ENCODE data around the gene LDOC1. TPM values are rescaled to one million over a fixed set of nuclear protein-coding genes. Genes with fewer than 3 reads are reported as not detected.

The LDOC1 gene
- total and polyA plus RNA-seq, 2 donors (not counting 1 experiment from before 2014, with no cell fraction given), result 11.5 to 11.9 TPM

GRCh38 chrX:141185366-141185765, 8.4 kb upstream of the LDOC1 start:
- Histone ChIP-seq H2AFZ (ENCODE audit: low read length) (no peak overlapping the region), H3K79me2 (ENCODE audit: control insufficient read depth, insufficient read depth, low read length) (no peaks in the 10 kb centered on the region), H4K20me1 (ENCODE audit: control insufficient read depth, extremely low read depth, insufficient read depth, low read length) (no peaks in the 10 kb centered on the region), H3K27me3 (ENCODE audit: control insufficient read depth, insufficient read depth, low read length) (no peaks in the 10 kb centered on the region), H3K4me3 (replicated peaks in 1 of 4; ENCODE audit: control extremely low read depth in 1 of 4, insufficient read depth in 1 of 4, low read depth in 3 of 4, low read length in 4 of 4) (no peak overlapping the region), H3K9ac (ENCODE audit: insufficient read depth, low read length) (no peak overlapping the region), H3K27ac (ENCODE audit: insufficient read depth, low read length) (no peak overlapping the region), H3K4me2 (ENCODE audit: extremely low read depth, insufficient read depth, low read length) (no peak overlapping the region), H3K4me1 (ENCODE audit: control insufficient read depth, extremely low read depth, insufficient read depth, low read length) (no peaks in the 10 kb centered on the region), H3K9me3 (ENCODE audit: control insufficient read depth, insufficient read depth, low read depth, low read length) (no peaks in the 10 kb centered on the region), H3K36me3 (ENCODE audit: control insufficient read depth, insufficient read depth, low read length) (no peaks in the 10 kb centered on the region)
- TF ChIP-seq CTCF (conservative IDR thresholded peaks at IDR 0.05 in 1 of 2, IDR thresholded peaks at IDR 0.05 in 1 of 2; ENCODE audit: low read depth in 1 of 2, low read length in 2 of 2) (no peak), EZH2 (IDR thresholded peaks at IDR 0.05; ENCODE audit: low read length, missing control alignments) (no peak)
- no peak for DNase-seq (ENCODE audit: low read depth in 2 of 2)

GRCh38 chrX:141183000-141183399, 6.1 kb upstream of the LDOC1 start:
- no peak overlapping the region for H3K4me2 ChIP-seq (ENCODE audit: extremely low read depth, insufficient read depth, low read length)
- no peaks in the 10 kb centered on the region for H3K27me3 ChIP-seq (ENCODE audit: control insufficient read depth, insufficient read depth, low read length)
- H2AFZ ChIP-seq (ENCODE audit: low read length), result no peak overlapping the region
- no peak overlapping the region for H3K27ac ChIP-seq (ENCODE audit: insufficient read depth, low read length)
- H3K9me3 ChIP-seq (ENCODE audit: control insufficient read depth, insufficient read depth, low read depth, low read length), result no peaks in the 10 kb centered on the region
- no peaks in the 10 kb centered on the region for H3K79me2 ChIP-seq (ENCODE audit: control insufficient read depth, insufficient read depth, low read length)
- no peak overlapping the region for H3K9ac ChIP-seq (ENCODE audit: insufficient read depth, low read length)
- no peaks in the 10 kb centered on the region for H3K36me3 ChIP-seq (ENCODE audit: control insufficient read depth, insufficient read depth, low read length)
- no peak for TF ChIP-seq CTCF (conservative IDR thresholded peaks at IDR 0.05 in 1 of 2, IDR thresholded peaks at IDR 0.05 in 1 of 2; ENCODE audit: low read depth in 1 of 2, low read length in 2 of 2)
- TF ChIP-seq EZH2 (IDR thresholded peaks at IDR 0.05; ENCODE audit: low read length, missing control alignments), result no peak
- H3K4me3 ChIP-seq (replicated peaks in 1 of 4; ENCODE audit: control extremely low read depth in 1 of 4, insufficient read depth in 1 of 4, low read depth in 3 of 4, low read length in 4 of 4), result no peak overlapping the region
- H4K20me1 ChIP-seq (ENCODE audit: control insufficient read depth, extremely low read depth, insufficient read depth, low read length), result no peaks in the 10 kb centered on the region
- DNase-seq (ENCODE audit: low read depth in 2 of 2), result no peak
- H3K4me1 ChIP-seq (ENCODE audit: control insufficient read depth, extremely low read depth, insufficient read depth, low read length), result no peaks in the 10 kb centered on the region

- no peak overlapping the region for H3K4me2 ChIP-seq (ENCODE audit: extremely low read depth, insufficient read depth, low read length)
- no peak for TF ChIP-seq CTCF (conservative IDR thresholded peaks at IDR 0.05 in 1 of 2, IDR thresholded peaks at IDR 0.05 in 1 of 2; ENCODE audit: low read depth in 1 of 2, low read length in 2 of 2)
- TF ChIP-seq EZH2 (IDR thresholded peaks at IDR 0.05; ENCODE audit: low read length, missing control alignments), result no peak
- no peaks in the 10 kb centered on the region for H3K36me3 ChIP-seq (ENCODE audit: control insufficient read depth, insufficient read depth, low read length)
- no peak overlapping the region for H3K27ac ChIP-seq (ENCODE audit: insufficient read depth, low read length)
- no peak for DNase-seq (ENCODE audit: low read depth in 2 of 2)
- peaks cover 1% of the 10 kb centered on the region for H3K79me2 ChIP-seq (ENCODE audit: control insufficient read depth, insufficient read depth, low read length)
- no peaks in the 10 kb centered on the region for H3K27me3 ChIP-seq (ENCODE audit: control insufficient read depth, insufficient read depth, low read length)
- no peak overlapping the region for H2AFZ ChIP-seq (ENCODE audit: low read length)
- no peaks in the 10 kb centered on the region for H3K4me1 ChIP-seq (ENCODE audit: control insufficient read depth, extremely low read depth, insufficient read depth, low read length)
- H3K9ac ChIP-seq (ENCODE audit: insufficient read depth, low read length), result no peak overlapping the region
- no peak overlapping the region for H3K4me3 ChIP-seq (replicated peaks in 1 of 4; ENCODE audit: control extremely low read depth in 1 of 4, insufficient read depth in 1 of 4, low read depth in 3 of 4, low read length in 4 of 4)
- H4K20me1 ChIP-seq (ENCODE audit: control insufficient read depth, extremely low read depth, insufficient read depth, low read length), result no peaks in the 10 kb centered on the region
- H3K9me3 ChIP-seq (ENCODE audit: control insufficient read depth, insufficient read depth, low read depth, low read length), result no peaks in the 10 kb centered on the region
These were observed 3.9 kb upstream of the LDOC1 start for GRCh38 chrX:141180851-141181250.

All from fibroblast of lung (primary cell).